HEK293 (cell line): Measurements from ENCODE around the gene GMPR.

ENCODE experiments used
- GLIS1 ChIP-seq: fragments of 450-650 bp; formaldehyde crosslinking; IDR thresholded peaks from 2 replicates; pipeline ENCODE4 v1.5.1; 2016; ENCODE audit warnings: missing biosample characterization, missing genetic modification characterization
- ZBTB17 ChIP-seq: fragments of 450-650 bp; formaldehyde crosslinking; IDR thresholded peaks from 2 replicates; pipeline ENCODE4 v1.5.1; 2016; ENCODE audit warnings: missing biosample characterization, missing genetic modification characterization
- ZBTB20 ChIP-seq: fragments of 450-650 bp; formaldehyde crosslinking; IDR thresholded peaks from 2 replicates; pipeline ENCODE4 v1.5.1; 2016; ENCODE audit warnings: missing biosample characterization, missing genetic modification characterization
- ZNF155 ChIP-seq: fragments of 450-650 bp; formaldehyde crosslinking; IDR thresholded peaks from 2 replicates; pipeline ENCODE4 v1.5.1; 2016; ENCODE audit warnings: missing biosample characterization, missing genetic modification characterization
- ZNF311 ChIP-seq: fragments of 450-650 bp; formaldehyde crosslinking; IDR thresholded peaks from 2 replicates; pipeline ENCODE4 v1.5.1; 2017; ENCODE audit warnings: missing biosample characterization, missing genetic modification characterization, borderline replicate concordance
- ZNF571 ChIP-seq: fragments of 450-650 bp; formaldehyde crosslinking; IDR thresholded peaks from 2 replicates; pipeline ENCODE4 v1.5.0; 2017; ENCODE audit warnings: missing biosample characterization, missing genetic modification characterization
- TF ChIP-seq, protein P1 (sequence below): IDR thresholded peaks from 2 replicates; pipeline ENCODE4 v1.6.1; 2011; ENCODE audit warnings: mild to moderate bottlenecking, low read depth, low read length, borderline replicate concordance
- TF ChIP-seq, protein P2 (sequence below): fragments of 450-650 bp; formaldehyde crosslinking; IDR thresholded peaks from 2 replicates; pipeline ENCODE4 v1.5.1; 2016; ENCODE audit warnings: missing biosample characterization, missing genetic modification characterization

DNA sequence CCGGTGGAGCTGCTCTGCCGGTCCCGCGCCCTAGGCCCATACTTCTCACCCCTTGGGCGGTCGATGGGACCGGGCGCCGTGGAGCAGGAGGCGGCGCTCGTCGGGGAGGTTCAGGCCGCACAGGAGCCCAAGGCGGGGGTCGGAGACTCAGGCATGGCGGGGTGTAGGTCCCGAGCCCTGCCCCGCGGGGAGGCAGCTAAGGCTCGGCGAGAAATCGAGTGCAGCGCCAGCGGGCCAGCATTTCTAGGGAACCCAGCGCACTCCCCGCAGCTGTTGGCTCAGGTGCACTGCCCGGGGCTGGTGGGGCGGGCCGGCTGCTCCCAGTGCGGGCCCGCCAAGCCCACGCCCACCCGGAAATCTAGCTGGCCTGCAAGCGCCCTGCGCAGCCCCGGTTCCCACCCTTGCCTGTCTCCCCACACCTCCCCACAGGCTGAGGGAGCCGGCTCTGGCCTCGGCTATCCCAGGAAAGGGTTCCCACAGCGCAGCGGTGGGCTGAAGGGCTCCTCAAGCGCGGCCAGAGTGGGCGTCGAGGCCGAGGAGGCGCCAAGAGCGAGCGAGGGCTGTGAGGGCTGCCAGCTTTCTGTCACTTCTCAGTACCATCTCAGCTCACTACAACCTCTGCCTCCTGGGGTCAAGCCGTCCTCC is 40.2 kb upstream of the GMPR start:
- no peak for TF ChIP-seq ZNF311 (tag by site-specific recombination)
- TF ChIP-seq, protein P1, sequence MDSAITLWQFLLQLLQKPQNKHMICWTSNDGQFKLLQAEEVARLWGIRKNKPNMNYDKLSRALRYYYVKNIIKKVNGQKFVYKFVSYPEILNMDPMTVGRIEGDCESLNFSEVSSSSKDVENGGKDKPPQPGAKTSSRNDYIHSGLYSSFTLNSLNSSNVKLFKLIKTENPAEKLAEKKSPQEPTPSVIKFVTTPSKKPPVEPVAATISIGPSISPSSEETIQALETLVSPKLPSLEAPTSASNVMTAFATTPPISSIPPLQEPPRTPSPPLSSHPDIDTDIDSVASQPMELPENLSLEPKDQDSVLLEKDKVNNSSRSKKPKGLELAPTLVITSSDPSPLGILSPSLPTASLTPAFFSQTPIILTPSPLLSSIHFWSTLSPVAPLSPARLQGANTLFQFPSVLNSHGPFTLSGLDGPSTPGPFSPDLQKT = no peak
- TF ChIP-seq, protein P2, sequence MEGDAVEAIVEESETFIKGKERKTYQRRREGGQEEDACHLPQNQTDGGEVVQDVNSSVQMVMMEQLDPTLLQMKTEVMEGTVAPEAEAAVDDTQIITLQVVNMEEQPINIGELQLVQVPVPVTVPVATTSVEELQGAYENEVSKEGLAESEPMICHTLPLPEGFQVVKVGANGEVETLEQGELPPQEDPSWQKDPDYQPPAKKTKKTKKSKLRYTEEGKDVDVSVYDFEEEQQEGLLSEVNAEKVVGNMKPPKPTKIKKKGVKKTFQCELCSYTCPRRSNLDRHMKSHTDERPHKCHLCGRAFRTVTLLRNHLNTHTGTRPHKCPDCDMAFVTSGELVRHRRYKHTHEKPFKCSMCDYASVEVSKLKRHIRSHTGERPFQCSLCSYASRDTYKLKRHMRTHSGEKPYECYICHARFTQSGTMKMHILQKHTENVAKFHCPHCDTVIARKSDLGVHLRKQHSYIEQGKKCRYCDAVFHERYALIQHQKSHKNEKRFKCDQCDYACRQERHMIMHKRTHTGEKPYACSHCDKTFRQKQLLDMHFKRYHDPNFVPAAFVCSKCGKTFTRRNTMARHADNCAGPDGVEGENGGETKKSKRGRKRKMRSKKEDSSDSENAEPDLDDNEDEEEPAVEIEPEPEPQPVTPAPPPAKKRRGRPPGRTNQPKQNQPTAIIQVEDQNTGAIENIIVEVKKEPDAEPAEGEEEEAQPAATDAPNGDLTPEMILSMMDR (tag by site-specific recombination) = no peak
- TF ChIP-seq ZBTB17 (tag by site-specific recombination) = no peak
- no peak for TF ChIP-seq ZBTB20 (tag by site-specific recombination)
- no peak for TF ChIP-seq ZNF155 (tag by site-specific recombination)
- TF ChIP-seq GLIS1 (tag by site-specific recombination) = no peak
- no peak for TF ChIP-seq ZNF571 (tag by site-specific recombination)
